Stimulated activated CD8-positive, alpha-beta memory T cell treated with anti-CD3 and anti-CD28 coated beads, Interleukin-12 subunit alpha, Interleukin-12 subunit beta, amount 100 ng/mL, for 1 hour (primary cell): ENCODE results near the gene ATP11A.

Experiments used
- DNase-seq: peaks from one replicate; pipeline ENCODE4 v3.0.0-alpha.2; 2020; ENCODE audit warnings: low read depth

Gene ATP11A

GRCh38 chr13:112907871-112908331 is 218.1 kb downstream of the ATP11A start:
- no peak for DNase-seq

GRCh38 chr13:112908342-112908741 is 218.5 kb downstream of the ATP11A start:
- DNase-seq: no peak

GRCh38 chr13:112910016-112910415 is 220.2 kb downstream of the ATP11A start:
- no peak for DNase-seq

- DNase-seq: no peak
Measured at GRCh38 chr13:112910616-112911280, 220.9 kb downstream of the ATP11A start.

GRCh38 chr13:112911285-112911701 is 221.5 kb downstream of the ATP11A start:
- DNase-seq: no peak

GRCh38 chr13:112911883-112912282 is 222.0 kb downstream of the ATP11A start:
- DNase-seq: no peak

GRCh38 chr13:112912726-112913440 is 223.0 kb downstream of the ATP11A start:
- no peak for DNase-seq

- no peak for DNase-seq
Measured at GRCh38 chr13:112916296-112916695, 226.5 kb downstream of the ATP11A start.

- DNase-seq: no peak
Measured at GRCh38 chr13:112917056-112917664, 227.3 kb downstream of the ATP11A start.

- DNase-seq: no peak
Measured at GRCh38 chr13:112917737-112918136, 227.9 kb downstream of the ATP11A start.

- DNase-seq: no peak
Measured at GRCh38 chr13:112918266-112918665, 228.4 kb downstream of the ATP11A start.

- no peak for DNase-seq
Measured at GRCh38 chr13:112918746-112919145, 228.9 kb downstream of the ATP11A start.

GRCh38 chr13:112923962-112924361 is 234.1 kb downstream of the ATP11A start:
- DNase-seq: no peak

GRCh38 chr13:112924365-112924764 is 234.5 kb downstream of the ATP11A start:
- no peak for DNase-seq

GRCh38 chr13:112926003-112926402 is 236.2 kb downstream of the ATP11A start:
- DNase-seq: no peak

GRCh38 chr13:112926993-112927392 is 237.2 kb downstream of the ATP11A start:
- DNase-seq: no peak

- DNase-seq: no peak
Measured at GRCh38 chr13:112928020-112928971, 238.5 kb downstream of the ATP11A start.

- DNase-seq: no peak
Measured at GRCh38 chr13:112928972-112929782, 239.3 kb downstream of the ATP11A start.

- DNase-seq: no peak
Measured at GRCh38 chr13:112929783-112930055, 239.9 kb downstream of the ATP11A start.

GRCh38 chr13:112930192-112930591 is 240.4 kb downstream of the ATP11A start:
- DNase-seq: no peak
